IMR-90 (cell line): ENCODE measurements around the gene DNAJB5. TPM values are rescaled to one million over a fixed set of nuclear protein-coding genes. Genes with fewer than 3 reads are reported as not detected.

ENCODE experiments used
- ATAC-seq: fragments of 200-7000 bp; cut with Tn5 transposase; 2 replicates; pipeline ENCODE4 v1.9.1; 2020; ENCODE audit warnings: low read depth, mild to moderate bottlenecking, moderate library complexity
- BruUV-seq: library from RNA; stranded (reverse); fragments of 400-500 nt; replicated peaks from 2 replicates; lab custom pipeline; 2021; lab: Mats Ljungman, UMichigan
- CTCF ChIA-PET: fragments of 300-600 bp; formaldehyde crosslinking; extraction: SDS; loops from one replicate; lab custom pipeline; 2021; ENCODE audit warnings: antibody characterized with exemption; lab: Yijun Ruan, JAX
- POLR2A ChIA-PET: fragments of 300-600 bp; sonication (Branson Sonifier 250); formaldehyde crosslinking; loops from one replicate; lab custom pipeline; 2022; ENCODE audit warnings: antibody characterized with exemption; ENCODE audit not compliant: unreplicated experiment; lab: Charles Lee
- DNase-seq: peaks from one replicate; pipeline ENCODE4 v3.0.0; 2013
- H2AFZ ChIP-seq: replicated peaks from 2 replicates; pipeline ENCODE3; 2013; ENCODE audit warnings: low read length, mild to moderate bottlenecking; ENCODE audit not compliant: poor library complexity
- H2AK5ac ChIP-seq: 2 replicates; pipeline ENCODE4 v1.6.1; 2013; ENCODE audit warnings: low read depth, low read length, inconsistent platforms
- H2AK9ac ChIP-seq: replicated peaks from 2 replicates; pipeline ENCODE3; 2013; ENCODE audit warnings: mild to moderate bottlenecking, low read depth, low read length, moderate library complexity; ENCODE audit not compliant: poor library complexity
- H2BK120ac ChIP-seq: 2 replicates; pipeline ENCODE4 v1.6.1; 2013; ENCODE audit warnings: low read depth, low read length, inconsistent platforms
- H2BK15ac ChIP-seq: 3 replicates; pipeline ENCODE4 v1.6.1; 2013; ENCODE audit warnings: low read depth, low read length, inconsistent platforms
- H2BK20ac ChIP-seq: 2 replicates; pipeline ENCODE4 v1.6.1; 2013; ENCODE audit warnings: low read depth, mild to moderate bottlenecking, inconsistent platforms, low read length, moderate library complexity
- H2BK5ac ChIP-seq: 2 replicates; pipeline ENCODE4 v1.6.1; 2013; ENCODE audit warnings: mild to moderate bottlenecking, low read depth, low read length, inconsistent platforms; ENCODE audit not compliant: poor library complexity, severe bottlenecking
- H3K14ac ChIP-seq: replicated peaks from 2 replicates; pipeline ENCODE4 v1.6.1; 2013; ENCODE audit warnings: low read depth, low read length, inconsistent platforms
- H3K18ac ChIP-seq: 2 replicates; pipeline ENCODE4 v1.6.1; 2013; ENCODE audit warnings: low read depth, low read length, control low read depth
- H3K23ac ChIP-seq: 2 replicates; pipeline ENCODE4 v1.6.1; 2013; ENCODE audit warnings: low read depth, low read length, inconsistent platforms
- H3K27ac ChIP-seq: 2 replicates; pipeline ENCODE4 v1.5.1; 2013; ENCODE audit warnings: mild to moderate bottlenecking, control low read depth, low read length; ENCODE audit not compliant: insufficient read depth
- H3K27me3 ChIP-seq: 2 replicates; pipeline ENCODE4 v1.6.1; 2013; ENCODE audit warnings: low read length; ENCODE audit not compliant: control insufficient read depth, insufficient read depth
- H3K36me3 ChIP-seq: 2 replicates; pipeline ENCODE4 v1.6.1; 2013; ENCODE audit warnings: low read length, mixed read lengths; ENCODE audit not compliant: control insufficient read depth, insufficient read depth
- H3K4ac ChIP-seq: 2 replicates; pipeline ENCODE4 v1.6.1; 2013; ENCODE audit warnings: low read depth, low read length, inconsistent platforms
- H3K4me1 ChIP-seq: 2 replicates; pipeline ENCODE4 v1.6.1; 2013; ENCODE audit warnings: low read length, mixed read lengths; ENCODE audit not compliant: control insufficient read depth, insufficient read depth
- H3K4me2 ChIP-seq: 2 replicates; pipeline ENCODE4 v1.6.1; 2013; ENCODE audit warnings: low read depth, mild to moderate bottlenecking, control low read depth, low read length, moderate library complexity
- H3K4me3 ChIP-seq: 2 replicates; pipeline ENCODE4 v1.5.1; 2013; ENCODE audit warnings: low read depth, mild to moderate bottlenecking, control low read depth, low read length, moderate library complexity; ENCODE audit not compliant: insufficient read depth
- H3K56ac ChIP-seq: 2 replicates; pipeline ENCODE4 v1.6.1; 2013; ENCODE audit warnings: low read length, inconsistent platforms; ENCODE audit not compliant: insufficient read depth; ENCODE audit errors: extremely low read depth
- H3K79me1 ChIP-seq, 2 experiments: 2 replicates each; pipeline ENCODE4 v1.6.1; 2013; ENCODE audit warnings: low read length in 2 of 2, inconsistent platforms in 1 of 2, low read depth in 1 of 2
- H3K9ac ChIP-seq: 2 replicates; pipeline ENCODE4 v1.6.1; 2013; ENCODE audit warnings: low read depth, low read length, control low read depth
- H3K9me1 ChIP-seq: 2 replicates; pipeline ENCODE4 v1.6.1; 2013; ENCODE audit warnings: low read length, inconsistent platforms; ENCODE audit not compliant: insufficient read depth
- H3K9me3 ChIP-seq: 2 replicates; pipeline ENCODE4 v1.6.1; 2013; ENCODE audit warnings: low read length; ENCODE audit not compliant: control insufficient read depth, insufficient read depth
- H4K20me1 ChIP-seq: 2 replicates; pipeline ENCODE4 v1.6.1; 2013; ENCODE audit warnings: low read length, inconsistent platforms; ENCODE audit not compliant: insufficient read depth
- H4K5ac ChIP-seq: 2 replicates; pipeline ENCODE4 v1.6.1; 2013; ENCODE audit warnings: mild to moderate bottlenecking, low read depth, low read length, control low read depth
- H4K8ac ChIP-seq, 2 experiments: 2 replicates each; pipeline ENCODE4 v1.6.1; 2013; ENCODE audit warnings: low read depth in 2 of 2, low read length in 2 of 2, control low read depth in 1 of 2, inconsistent platforms in 1 of 2
- H4K91ac ChIP-seq: 2 replicates; pipeline ENCODE4 v1.6.1; 2013; ENCODE audit warnings: low read depth, low read length, inconsistent platforms; ENCODE audit not compliant: insufficient read depth
- BHLHE40 ChIP-seq: fragments of 150-350 bp; IDR thresholded peaks from 2 replicates; pipeline ENCODE4 v1.6.1; 2016; ENCODE audit warnings: mild to moderate bottlenecking, low read depth, low read length
- CEBPB ChIP-seq: IDR thresholded peaks from 2 replicates; pipeline ENCODE4 v1.6.1; 2012; ENCODE audit warnings: low read depth, low read length, improper control_type of control experiment
- CHD1 ChIP-seq: IDR thresholded peaks from 2 replicates; pipeline ENCODE4 v1.6.1; 2012; ENCODE audit warnings: low read depth, low read length, improper control_type of control experiment
- CTCF ChIP-seq: conservative IDR thresholded peaks from 2 replicates; pipeline ENCODE4 v1.5.1; 2012; ENCODE audit warnings: mild to moderate bottlenecking, low read depth, low read length, improper control_type of control experiment
- ELK1 ChIP-seq: fragments of 150-350 bp; IDR thresholded peaks from 2 replicates; pipeline ENCODE4 v1.6.1; 2016; ENCODE audit warnings: low read depth, mild to moderate bottlenecking, low read length, moderate library complexity, borderline replicate concordance
- FOS ChIP-seq: fragments of 150-350 bp; IDR thresholded peaks from 2 replicates; pipeline ENCODE4 v1.6.1; 2016; ENCODE audit warnings: low read depth, low read length
- MAFK ChIP-seq: IDR thresholded peaks from 2 replicates; pipeline ENCODE4 v1.6.1; 2012; ENCODE audit warnings: low read depth, low read length, improper control_type of control experiment
- MAZ ChIP-seq: IDR thresholded peaks from 2 replicates; pipeline ENCODE4 v1.6.1; 2012; ENCODE audit warnings: low read depth, mild to moderate bottlenecking, low read length, improper control_type of control experiment, moderate library complexity, borderline replicate concordance
- MXI1 ChIP-seq: IDR thresholded peaks from 2 replicates; pipeline ENCODE4 v1.6.1; 2012; ENCODE audit warnings: low read depth, mild to moderate bottlenecking, low read length, moderate library complexity, borderline replicate concordance
- NFE2L2 ChIP-seq: fragments of 150-350 bp; IDR thresholded peaks from 2 replicates; pipeline ENCODE4 v1.6.1; 2016; ENCODE audit warnings: low read depth, mild to moderate bottlenecking, low read length
- POLR2A ChIP-seq: IDR thresholded peaks from 2 replicates; pipeline ENCODE4 v1.6.1; 2012; ENCODE audit warnings: mild to moderate bottlenecking, low read depth, low read length
- RAD21 ChIP-seq: IDR thresholded peaks from 2 replicates; pipeline ENCODE4 v1.6.1; 2012; ENCODE audit warnings: low read length, improper control_type of control experiment
- RCOR1 ChIP-seq: IDR thresholded peaks from 2 replicates; pipeline ENCODE4 v1.6.1; 2012; ENCODE audit warnings: mild to moderate bottlenecking, low read length, improper control_type of control experiment; ENCODE audit not compliant: insufficient replicate concordance
- RFX5 ChIP-seq: IDR thresholded peaks from 2 replicates; pipeline ENCODE4 v1.8.0; 2012; ENCODE audit warnings: low read depth, mild to moderate bottlenecking, low read length, moderate library complexity
- SMC3 ChIP-seq: fragments of 150-350 bp; IDR thresholded peaks from 2 replicates; pipeline ENCODE4 v1.6.1; 2016; ENCODE audit warnings: low read depth, mild to moderate bottlenecking, antibody characterized with exemption, low read length, moderate library complexity
- USF2 ChIP-seq: fragments of 150-350 bp; IDR thresholded peaks from 2 replicates; pipeline ENCODE4 v1.6.1; 2017; ENCODE audit warnings: mild to moderate bottlenecking, antibody characterized with exemption, low read length, low read depth
- WGBS, 2 experiments: methylation state at CpG; one replicate each; pipeline versions ENCODE4 v1.1.5 to v1.1.7; 2013; ENCODE audit warnings: missing lambda C conversion rate in 2 of 2; ENCODE audit not compliant: insufficient read length in 1 of 2; ENCODE audit errors: extremely low coverage in 2 of 2; 5-methylcytosine and 5-hydroxymethylcytosine counted together
- dilution Hi-C: fragments of 300-500 bp; cut with HindIII; formaldehyde crosslinking; loops from one replicate; pipeline ENCODE4 v1.14.3; 2018; ENCODE audit warnings: low sequenced_read_pairs; ENCODE audit not compliant: unreplicated experiment
- in situ Hi-C: fragments of 300-500 bp; cut with MboI; formaldehyde crosslinking; loops from 3 replicates; pipeline ENCODE4 v1.14.3; 2019; ENCODE audit warnings: low sequenced_read_pairs, inconsistent platforms, mixed read lengths
- intact Hi-C: fragments of 100-400 bp; cut with micrococcal nuclease; formaldehyde crosslinking; loops from 2 replicates; pipeline ENCODE4 v1.10.0; 2022
- polyA plus RNA-seq, 3 experiments: library from polyadenylated mRNA; depleted of rRNA; stranded (reverse); fragments of >200 nt; gene quantifications; 2 replicates each; pipeline ENCODE4 v1.2.3, GENCODE V29; 2012; ENCODE audit warnings: low replicate concordance in 1 of 3
- total RNA-seq: library from RNA; depleted of rRNA; stranded (reverse); fragments of >200 nt; gene quantifications from 2 replicates; pipeline ENCODE4 v1.2.3, GENCODE V29; 2012

DNAJB5 gene
- total and polyA plus RNA-seq, 2 of the 4 experiments (the other 2 are of a cell fraction): 11.4 to 14.9 TPM

GRCh38 chr9:34999576-34999975 is 10.0 kb downstream of the DNAJB5 start:
- Histone ChIP-seq H3K36me3 (peaks cover 19% of the 10 kb centered on the region), H3K27me3 (no peaks in the 10 kb centered on the region), H3K9me3 (no peaks in the 10 kb centered on the region), H2AK9ac (no peak overlapping the region), H3K18ac (no peak overlapping the region), H2BK120ac (no peak overlapping the region), H3K4me2 (no peak overlapping the region), H3K9me1 (peaks cover 26% of the 10 kb centered on the region), H2AFZ (no peak overlapping the region), H3K79me1 (peaks cover 6 to 25% of the 10 kb centered on the region in 2 experiments; a peak in 3 of 4 replicates), H3K9ac (no peak overlapping the region), H3K27ac (no peak overlapping the region), H3K4me3 (no peak overlapping the region), H4K91ac (no peak overlapping the region), H4K8ac (no peak overlapping the region), H3K56ac (no peak overlapping the region), H2AK5ac (no peak overlapping the region), H3K14ac (no peak overlapping the region), H2BK15ac (no peak overlapping the region), H2BK5ac (no peak overlapping the region), H2BK20ac (no peak overlapping the region), H3K23ac (no peak overlapping the region), H4K20me1 (no peaks in the 10 kb centered on the region), H3K4me1 (peaks cover 15% of the 10 kb centered on the region), H3K4ac (no peak overlapping the region), H4K5ac (no peak overlapping the region)
- no peak for TF ChIP-seq RFX5
- no peak for TF ChIP-seq POLR2A
- TF ChIP-seq ELK1: no peak
- no peak for TF ChIP-seq CHD1
- TF ChIP-seq MAFK: no peak
- TF ChIP-seq SMC3: no peak
- TF ChIP-seq MXI1: no peak
- TF ChIP-seq MAZ: no peak
- TF ChIP-seq BHLHE40: no peak
- no peak for TF ChIP-seq CTCF
- TF ChIP-seq USF2: no peak
- no peak for TF ChIP-seq RAD21
- TF ChIP-seq CEBPB: no peak
- TF ChIP-seq RCOR1: no peak
- TF ChIP-seq FOS: no peak
- no peak for TF ChIP-seq NFE2L2
- dilution Hi-C loops (no loop called here), intact Hi-C loops (no loop called here), in situ Hi-C loops (no loop called here)
- no peak for DNase-seq
- CTCF ChIA-PET: interaction anchor here (0.6 kb wide), 1 partner anchor 854 kb away, joined by 5 read pairs; no protein-coding TSS in a partner anchor
- BruUV-seq: no TSS peak
- WGBS, 2 experiments: no CpG with 5 or more reads among the region's 2 CpGs
- POLR2A ChIA-PET: no interaction called here
- no peak for ATAC-seq
